ENCODE data around the gene SIPA1L3. TPM values are rescaled to one million over a fixed set of nuclear protein-coding genes. Genes with fewer than 3 reads are reported as not detected.
"Not testable (repeated sequence)": the region's sequence is repeated elsewhere in the genome, so short reads cannot be mapped to it uniquely, and the experiment has no call there.

The SIPA1L3 gene
- total RNA-seq, 1 donor from 2014 or later = 77.2 TPM

DNA sequence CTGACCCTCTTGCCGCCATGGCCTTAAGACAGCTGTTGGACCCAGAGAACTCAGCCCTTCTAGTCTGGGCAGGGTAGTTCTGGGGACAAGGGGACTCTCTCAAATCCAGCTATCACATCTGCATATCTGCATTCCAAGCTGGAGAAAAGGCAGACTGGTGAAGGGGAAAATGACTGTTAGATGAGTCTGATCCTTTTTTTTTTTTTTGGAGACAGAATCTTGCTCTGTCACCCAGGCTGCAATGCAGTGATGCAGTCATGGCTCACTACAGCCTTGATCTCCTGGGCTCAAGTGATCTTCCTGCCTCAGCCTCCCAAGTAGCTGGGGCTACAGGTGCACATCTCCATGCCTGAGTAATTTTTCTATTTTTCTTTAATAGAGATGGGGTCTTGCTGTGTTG lies 114.3 kb downstream of the SIPA1L3 start:
- DNase-seq (ENCODE audit: low read depth) = no peak

- no peak for DNase-seq (ENCODE audit: low read depth)
Observed at GRCh38 chr19:38022791-38023670, 116.0 kb downstream of the SIPA1L3 start.

DNA sequence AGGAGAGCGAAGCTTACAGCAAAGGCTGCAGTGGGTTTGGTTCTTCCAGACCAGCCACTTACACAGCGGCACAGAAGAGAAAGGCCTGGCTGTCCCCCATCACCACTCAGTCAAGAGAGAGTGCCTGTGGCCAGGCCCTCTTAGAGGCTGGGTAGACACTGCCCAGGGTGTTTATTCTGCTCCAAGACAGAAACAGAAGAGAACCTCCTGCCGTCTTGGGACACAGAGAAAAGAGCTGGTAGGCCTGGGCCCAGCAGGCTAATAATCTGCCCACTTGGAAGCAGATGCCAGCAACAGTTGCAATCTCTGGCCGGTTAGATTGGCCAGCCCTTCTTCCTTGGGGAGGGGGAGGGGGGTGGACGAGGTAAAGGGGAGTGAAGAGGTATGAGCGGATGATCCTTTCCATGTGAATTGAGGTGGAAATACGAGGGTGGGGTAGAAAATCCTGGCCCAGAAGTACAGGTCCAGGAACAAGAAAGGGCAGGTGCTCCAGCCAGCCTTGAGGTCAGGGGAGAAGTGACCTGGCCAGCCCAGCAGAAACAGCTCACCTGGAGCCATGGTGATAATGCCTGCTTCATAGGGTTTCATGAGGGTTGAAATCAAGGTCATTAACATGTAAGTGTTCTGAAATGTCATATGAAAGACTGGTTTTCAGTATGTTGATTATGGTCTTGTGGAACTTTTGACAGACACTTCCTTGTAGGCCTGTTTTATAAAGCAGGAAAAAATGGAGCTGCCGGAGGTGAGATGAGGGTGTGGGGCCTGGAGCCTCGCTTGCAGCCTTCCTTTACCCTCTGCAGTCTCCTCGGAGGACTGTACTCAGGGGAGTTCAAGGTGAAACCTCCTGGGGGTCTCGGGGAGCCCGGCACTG lies 116.9 kb downstream of the SIPA1L3 start:
- no peak for DNase-seq (ENCODE audit: low read depth)

DNA sequence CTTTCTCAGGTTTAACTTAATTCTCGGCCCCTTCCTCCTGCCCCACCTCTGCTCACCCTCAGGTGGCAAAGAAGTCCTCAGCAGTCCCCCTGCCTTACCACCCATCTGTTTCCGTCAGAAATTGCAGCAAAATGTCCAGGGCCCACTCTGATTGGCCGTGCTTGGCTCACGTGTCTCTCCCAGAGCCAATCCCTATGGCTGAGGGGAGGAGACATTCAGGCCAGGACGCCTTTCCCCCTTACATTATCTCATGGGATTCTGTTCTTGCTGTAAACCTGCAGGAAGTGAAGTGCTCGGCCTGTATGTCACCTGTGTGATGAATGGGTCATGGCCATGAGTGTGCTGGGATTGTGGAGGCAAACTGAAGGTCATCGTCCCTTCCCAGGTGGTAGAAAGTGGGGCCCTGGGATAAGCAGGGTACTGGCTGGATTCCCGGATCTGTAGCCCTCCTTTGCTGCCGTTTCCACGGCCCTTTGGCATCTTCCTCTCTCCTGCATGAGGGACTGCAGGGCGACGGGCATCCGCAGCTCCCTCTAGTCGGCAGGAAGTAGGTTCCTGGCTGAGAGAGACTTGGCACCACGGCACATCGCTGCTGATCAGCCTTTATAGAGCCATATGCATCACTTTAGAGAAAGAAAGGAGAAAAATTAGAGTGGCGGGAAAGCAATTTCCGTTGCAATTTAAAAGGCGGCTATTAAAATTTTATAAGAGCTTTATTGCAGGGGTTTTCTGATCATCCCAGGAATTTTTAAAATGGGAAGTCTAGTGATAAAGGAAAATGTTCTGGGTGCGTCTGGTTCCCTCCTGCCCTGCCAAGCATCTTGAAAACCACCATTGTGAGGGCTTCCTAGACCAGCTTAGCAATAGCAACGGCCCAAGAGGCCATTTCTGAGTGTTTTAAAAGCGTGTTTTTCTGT lies 118.2 kb downstream of the SIPA1L3 start:
- DNase-seq (ENCODE audit: low read depth) = no peak

- DNase-seq (ENCODE audit: low read depth) = no peak
Observed at GRCh38 chr19:38025909-38026307, 118.9 kb downstream of the SIPA1L3 start.

DNA sequence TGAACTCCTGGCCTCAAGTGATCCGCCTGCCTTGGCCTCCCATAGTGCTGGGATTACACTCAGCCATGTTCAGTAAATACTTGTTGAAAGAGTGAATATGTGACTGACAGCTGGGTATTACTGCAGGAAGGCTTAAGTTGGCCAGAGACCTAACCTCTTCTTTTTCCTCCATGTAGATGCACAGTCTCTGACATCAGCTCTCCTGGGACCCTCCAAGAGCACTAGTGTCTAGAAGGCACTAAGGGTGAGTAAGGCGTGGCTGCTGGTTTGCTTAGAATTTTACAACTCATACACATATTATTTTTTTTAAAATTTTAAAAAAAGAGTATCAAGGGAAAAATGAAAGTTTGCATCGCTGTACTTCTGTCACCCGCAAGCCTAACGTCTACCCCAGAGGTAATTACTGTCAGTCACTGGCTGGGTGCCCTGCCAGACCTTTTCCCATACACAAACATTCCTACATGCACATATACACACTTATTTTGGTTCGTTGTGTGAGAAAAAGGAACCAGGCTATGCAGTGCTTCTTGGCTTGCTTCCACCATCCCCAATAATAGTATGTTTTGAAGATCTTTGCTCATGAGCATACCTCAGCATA lies 122.0 kb downstream of the SIPA1L3 start:
- DNase-seq (ENCODE audit: low read depth) = no peak

DNA sequence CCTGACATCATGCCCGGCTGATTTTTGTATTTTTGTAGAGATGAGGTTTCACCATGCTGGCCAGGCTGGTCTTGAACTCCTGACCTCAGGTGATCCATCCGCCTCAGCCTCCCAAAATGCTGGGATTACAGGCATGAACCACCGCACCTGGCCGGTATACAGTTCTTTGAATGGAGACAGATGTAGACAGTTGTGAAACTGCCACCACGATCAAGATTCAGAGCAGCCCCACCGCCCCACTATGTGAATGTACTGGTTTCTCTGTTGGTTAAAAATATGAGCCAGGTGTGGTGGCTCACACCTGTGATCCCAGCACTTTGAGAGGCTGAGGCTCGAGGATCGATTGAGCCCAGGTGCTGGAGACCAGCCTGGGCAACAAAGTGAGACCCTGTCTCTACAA lies 123.0 kb downstream of the SIPA1L3 start:
- DNase-seq (ENCODE audit: low read depth) = not testable (repeated sequence)

DNA sequence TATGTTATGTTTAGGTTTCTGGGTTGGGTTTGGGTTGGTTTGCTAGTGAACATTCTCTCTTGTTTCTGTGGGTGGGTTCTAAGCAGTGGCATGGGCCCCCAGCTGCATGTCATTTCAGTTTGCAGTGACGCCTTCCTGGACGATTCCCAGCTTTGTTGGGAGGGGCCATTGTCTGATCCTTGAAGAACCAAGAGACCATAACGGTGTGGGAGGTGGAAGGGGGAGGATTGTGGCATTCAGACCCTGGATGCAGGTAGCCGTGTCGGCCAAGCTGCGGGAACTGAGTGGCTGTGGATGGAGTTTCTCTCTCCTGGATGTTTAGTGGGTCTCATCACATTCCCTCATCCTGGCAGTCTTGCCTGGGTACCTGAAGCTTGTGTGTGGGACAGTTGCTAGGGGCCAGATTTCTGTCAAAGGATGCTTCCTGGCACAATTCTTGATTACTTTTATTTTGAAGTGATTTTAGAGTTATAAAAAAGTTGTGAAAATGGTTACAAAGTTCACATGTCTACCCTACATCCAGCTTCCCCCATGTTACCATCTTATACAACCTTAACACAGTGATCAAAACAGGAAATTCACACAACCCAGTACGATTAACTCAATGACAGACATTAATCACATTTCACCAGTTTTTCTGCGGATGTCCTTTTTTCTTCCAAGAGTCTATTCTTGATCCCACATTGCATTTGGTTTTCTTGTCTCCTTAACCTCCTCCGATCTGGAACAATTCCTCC lies 123.8 kb downstream of the SIPA1L3 start:
- DNase-seq (ENCODE audit: low read depth) = no peak

GRCh38 chr19:38031423-38031770 lies 124.4 kb downstream of the SIPA1L3 start:
- peak; percentile 83 for DNase-seq (ENCODE audit: low read depth)

GRCh38 chr19:38032151-38032550 lies 125.1 kb downstream of the SIPA1L3 start:
- peak; percentile 56 for DNase-seq (ENCODE audit: low read depth)

- DNase-seq (ENCODE audit: low read depth) = no peak
Observed at GRCh38 chr19:38032951-38033350, 125.9 kb downstream of the SIPA1L3 start.

GRCh38 chr19:38033658-38034491 lies 126.9 kb downstream of the SIPA1L3 start:
- peak; percentile 53 for DNase-seq (ENCODE audit: low read depth)

GRCh38 chr19:38034492-38034860 lies 127.5 kb downstream of the SIPA1L3 start:
- peak; percentile 68 for DNase-seq (ENCODE audit: low read depth)

DNA sequence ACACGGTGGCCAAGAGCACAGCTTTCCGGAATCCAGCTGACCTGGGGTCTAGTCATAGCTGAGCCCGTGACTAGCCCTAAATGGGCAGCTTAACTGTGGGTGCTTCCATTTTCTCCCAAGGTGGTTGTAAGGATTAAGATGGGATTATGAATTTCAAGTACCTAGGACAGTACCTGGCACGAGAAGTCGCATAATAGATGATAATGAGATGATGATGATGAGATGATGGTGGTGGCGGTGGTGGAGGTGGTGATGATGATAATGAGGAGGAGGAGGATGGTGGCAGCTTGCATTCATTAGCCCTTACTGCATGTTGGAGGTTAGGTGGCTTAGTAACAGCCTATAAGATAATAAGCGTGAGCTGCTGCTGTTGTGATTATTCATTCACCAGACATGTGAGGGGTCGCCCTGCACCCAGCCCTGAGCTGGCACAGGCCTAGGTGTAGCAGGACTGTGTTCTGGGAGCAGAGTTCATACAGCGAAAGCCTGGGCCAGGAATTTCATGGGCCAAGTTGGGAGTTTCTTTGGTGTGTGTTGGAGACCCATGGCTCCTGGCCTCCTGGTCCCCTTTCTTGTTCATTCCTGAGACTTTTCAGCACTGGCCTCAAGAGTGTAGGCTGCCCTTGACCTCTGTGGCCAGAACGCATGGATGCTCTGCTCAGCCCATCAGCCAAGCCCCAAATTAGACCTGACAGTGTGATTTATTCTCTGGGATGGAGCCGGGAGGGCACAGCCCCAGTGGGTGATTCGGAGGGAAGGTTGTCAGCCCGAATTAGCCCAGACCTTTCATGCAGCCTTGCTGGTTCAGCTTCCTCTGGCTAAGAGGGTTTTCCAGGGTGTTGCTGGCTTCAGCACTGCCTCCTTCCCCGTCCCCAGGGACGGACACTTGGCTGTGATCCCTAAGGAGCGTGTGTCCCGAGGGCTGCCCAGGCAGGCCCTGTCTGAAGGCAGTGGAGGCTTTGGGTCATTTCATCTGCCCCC lies 128.8 kb downstream of the SIPA1L3 start:
- DNase-seq (ENCODE audit: low read depth) = peak; percentile 49

GRCh38 chr19:38036707-38037611 lies 130.0 kb downstream of the SIPA1L3 start:
- no peak for DNase-seq (ENCODE audit: low read depth)

- peak; percentile 73 for DNase-seq (ENCODE audit: low read depth)
Observed at GRCh38 chr19:38039966-38040365, 133.0 kb downstream of the SIPA1L3 start.

- no peak for DNase-seq (ENCODE audit: low read depth)
Observed at GRCh38 chr19:38042132-38042531, 135.1 kb downstream of the SIPA1L3 start.
